Measurements from ENCODE around the gene IGFBP6.

Gene IGFBP6

DNA sequence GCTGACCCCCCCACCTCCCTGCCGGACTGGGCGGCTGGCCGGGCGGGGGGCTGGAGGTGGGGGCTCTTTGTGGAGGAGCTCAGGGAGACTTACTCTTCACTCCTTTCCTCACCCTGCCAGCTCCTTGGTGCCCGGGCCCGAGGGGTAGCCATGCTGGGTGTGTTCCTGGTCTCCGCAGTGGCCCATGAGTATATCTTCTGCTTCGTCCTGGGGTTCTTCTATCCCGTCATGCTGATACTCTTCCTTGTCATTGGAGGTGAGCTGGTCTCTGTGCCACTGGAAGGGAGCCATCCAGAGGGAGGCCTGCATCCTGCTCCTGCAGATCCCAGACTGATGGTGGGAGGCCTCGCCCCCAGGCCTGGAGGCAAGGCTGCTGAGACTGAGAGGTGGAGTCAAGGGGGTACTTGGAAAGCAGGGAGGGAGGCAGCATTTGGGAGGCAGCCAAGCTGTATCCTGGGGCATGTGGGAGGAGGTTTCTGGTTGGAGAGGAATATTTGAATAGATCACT, 25.5 kb downstream of the IGFBP6 start:
- no peak for DNase-seq

- DNase-seq: no peak
Observed at GRCh38 chr12:53123578-53124351, 26.3 kb downstream of the IGFBP6 start.

GRCh38 chr12:53124352-53124723, 26.9 kb downstream of the IGFBP6 start:
- no peak for DNase-seq

GRCh38 chr12:53127169-53127568, 29.7 kb downstream of the IGFBP6 start:
- DNase-seq: no peak

GRCh38 chr12:53128780-53129569, 31.5 kb downstream of the IGFBP6 start:
- no peak for DNase-seq

DNA sequence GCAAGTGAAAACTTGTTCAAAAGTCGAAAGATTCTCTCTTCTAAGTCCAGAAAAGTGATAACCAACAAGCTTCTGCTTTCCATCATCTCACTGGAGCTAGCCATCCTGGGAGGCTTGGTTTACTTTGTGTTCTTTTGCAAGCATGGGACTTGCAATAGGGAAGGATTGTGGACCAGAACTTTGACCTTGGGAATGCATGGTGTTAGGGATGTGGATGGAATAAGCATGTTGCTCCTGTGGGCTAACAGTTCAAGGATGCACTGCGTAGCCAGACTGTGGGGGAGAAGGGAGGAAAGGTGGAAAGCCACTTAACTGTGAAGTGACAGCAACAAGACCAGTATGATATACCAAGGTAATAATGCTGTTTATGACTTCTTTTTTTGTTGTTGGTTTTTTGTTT, 34.4 kb downstream of the IGFBP6 start:
- no peak for DNase-seq

GRCh38 chr12:53133722-53134121, 36.3 kb downstream of the IGFBP6 start:
- DNase-seq: no peak

GRCh38 chr12:53143355-53143754, 45.9 kb downstream of the IGFBP6 start:
- DNase-seq: no peak

DNA sequence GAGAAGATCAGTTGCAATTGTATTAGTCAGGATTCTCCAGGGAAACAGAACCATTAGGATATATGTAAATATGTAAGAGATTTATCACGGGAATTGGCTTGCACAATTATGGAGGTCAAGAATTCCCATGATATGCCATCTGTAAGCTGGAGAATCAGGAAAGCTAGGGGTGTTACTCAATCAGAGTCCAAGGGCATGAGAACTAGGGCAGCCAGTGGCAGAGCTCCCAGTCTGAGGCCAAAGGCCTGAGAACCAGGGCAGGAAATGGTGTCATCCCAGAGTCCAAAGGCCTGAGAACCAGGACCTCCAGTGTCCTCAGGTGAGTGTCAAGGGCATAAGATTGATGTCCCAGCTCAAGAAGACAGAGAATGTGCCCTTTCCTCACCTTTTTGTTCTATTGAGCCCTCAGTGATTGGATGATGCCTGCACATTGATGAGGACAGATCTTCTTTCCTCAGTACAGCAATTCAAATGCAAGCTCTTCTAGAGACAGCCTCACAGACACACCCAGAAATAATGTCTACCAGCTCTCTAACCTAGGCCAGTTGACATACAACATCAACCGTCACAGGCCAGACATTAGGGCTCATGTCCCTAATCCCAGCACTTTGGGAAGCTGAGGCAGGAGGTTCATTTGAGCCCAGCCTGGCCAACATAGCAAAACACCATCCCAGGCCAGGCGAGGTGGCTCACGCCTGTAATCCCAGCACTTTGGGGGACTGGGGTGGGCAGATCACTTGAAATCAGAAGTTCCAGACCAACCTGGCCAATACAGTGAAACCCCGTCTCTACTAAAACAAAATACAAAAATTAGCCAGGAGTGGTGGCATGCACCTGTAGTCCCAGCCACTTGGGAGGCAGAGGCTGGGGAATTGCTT, 48.2 kb downstream of the IGFBP6 start:
- DNase-seq: no peak

GRCh38 chr12:53147181-53147580, 49.7 kb downstream of the IGFBP6 start:
- no peak for DNase-seq

GRCh38 chr12:53147653-53148052, 50.2 kb downstream of the IGFBP6 start:
- DNase-seq: no peak

GRCh38 chr12:53151039-53151438, 53.6 kb downstream of the IGFBP6 start:
- DNase-seq: no peak

Measured in NCI-H1048 (cell line).